ENCODE results near the gene YWHAQ. TPM values are rescaled to one million over a fixed set of nuclear protein-coding genes. Genes with fewer than 3 reads are reported as not detected.

Gene YWHAQ
- total RNA-seq, 2 experiments from 2014 or later = 95.8 to 101 TPM

DNA sequence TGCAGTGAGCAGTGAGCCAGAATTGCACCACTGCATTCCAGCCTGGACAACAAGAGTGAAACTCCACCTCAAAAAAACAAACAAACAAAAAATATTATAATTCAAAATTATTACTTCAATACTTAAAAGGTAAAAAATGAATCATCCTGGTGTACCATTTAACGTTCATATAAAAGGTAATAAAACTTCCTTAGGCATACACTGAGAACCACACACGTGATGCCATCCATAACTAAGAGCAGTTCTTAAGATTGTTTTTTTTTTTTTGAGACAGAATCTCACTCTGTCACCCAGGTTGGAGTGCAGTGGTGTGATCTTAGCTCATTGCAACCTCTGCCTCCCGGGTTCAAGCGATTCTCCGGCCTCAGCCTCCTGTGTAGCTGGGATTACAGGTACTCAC, 29.4 kb downstream of the YWHAQ start:
- H3K27ac ChIP-seq (ENCODE audit: low read depth in 1 of 2, low read length in 2 of 2) = no peak overlapping the region
- Mint-ChIP-seq H3K4me1 (ENCODE audit: low read depth) (peaks cover 32% of the 10 kb centered on the region), H3K27ac (no peak overlapping the region), H3K4me3 (no peak overlapping the region), H3K36me3 (ENCODE audit: low read depth) (peaks cover 67% of the 10 kb centered on the region), H3K9me3 (peaks cover 7% of the 10 kb centered on the region), H3K27me3 (no peaks in the 10 kb centered on the region)
- peaks cover 0 to 6% of the 10 kb centered on the region in 2 experiments for H3K9me3 ChIP-seq (ENCODE audit: control insufficient read depth in 1 of 2, insufficient read depth in 1 of 2, low read length in 2 of 2)
- no peaks in the 10 kb centered on the region for H3K27me3 ChIP-seq (ENCODE audit: control insufficient read depth in 1 of 2, insufficient read depth in 2 of 2, low read length in 2 of 2)
- peaks cover 8% of the 10 kb centered on the region for H3K4me1 ChIP-seq (ENCODE audit: insufficient read depth, low read length)
- ATAC-seq (ENCODE audit: poor library complexity) = no peak
- H3K4me3 ChIP-seq (ENCODE audit: low read length) = no peak overlapping the region
- ChIA-PET POLR2A (no interaction called here), CTCF (no interaction called here)
- intact Hi-C loops (cut with DNase I, micrococcal nuclease) = loop anchor here in 1 of 2 experiments (10.0 kb wide), 1 partner anchor 133 kb away; no protein-coding TSS in a partner anchor
- TF ChIP-seq, protein P1, sequence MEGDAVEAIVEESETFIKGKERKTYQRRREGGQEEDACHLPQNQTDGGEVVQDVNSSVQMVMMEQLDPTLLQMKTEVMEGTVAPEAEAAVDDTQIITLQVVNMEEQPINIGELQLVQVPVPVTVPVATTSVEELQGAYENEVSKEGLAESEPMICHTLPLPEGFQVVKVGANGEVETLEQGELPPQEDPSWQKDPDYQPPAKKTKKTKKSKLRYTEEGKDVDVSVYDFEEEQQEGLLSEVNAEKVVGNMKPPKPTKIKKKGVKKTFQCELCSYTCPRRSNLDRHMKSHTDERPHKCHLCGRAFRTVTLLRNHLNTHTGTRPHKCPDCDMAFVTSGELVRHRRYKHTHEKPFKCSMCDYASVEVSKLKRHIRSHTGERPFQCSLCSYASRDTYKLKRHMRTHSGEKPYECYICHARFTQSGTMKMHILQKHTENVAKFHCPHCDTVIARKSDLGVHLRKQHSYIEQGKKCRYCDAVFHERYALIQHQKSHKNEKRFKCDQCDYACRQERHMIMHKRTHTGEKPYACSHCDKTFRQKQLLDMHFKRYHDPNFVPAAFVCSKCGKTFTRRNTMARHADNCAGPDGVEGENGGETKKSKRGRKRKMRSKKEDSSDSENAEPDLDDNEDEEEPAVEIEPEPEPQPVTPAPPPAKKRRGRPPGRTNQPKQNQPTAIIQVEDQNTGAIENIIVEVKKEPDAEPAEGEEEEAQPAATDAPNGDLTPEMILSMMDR (IDR thresholded peaks at IDR 0.05) = no peak
- peaks cover 19% of the 10 kb centered on the region for H3K36me3 ChIP-seq (ENCODE audit: insufficient read depth, low read length)
- DNase-seq = no peak

DNA sequence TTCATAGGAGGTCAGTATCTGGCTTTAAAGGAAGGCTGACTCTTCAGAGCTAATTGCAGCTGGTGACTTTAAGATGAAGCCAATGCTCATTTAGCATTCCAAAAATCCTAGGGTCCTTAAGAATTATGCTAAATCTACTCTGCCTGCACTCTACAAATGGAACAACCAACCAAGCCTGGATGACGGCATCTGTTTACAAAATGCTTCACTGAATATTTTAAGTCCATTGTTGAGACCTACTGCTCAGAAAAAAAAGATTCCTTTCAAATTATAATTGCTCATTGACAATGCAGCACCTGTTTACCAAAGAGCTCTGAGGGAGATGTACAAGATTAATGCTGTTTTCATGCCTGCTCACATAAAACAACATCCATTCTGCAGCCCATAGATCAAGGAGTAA, 31.4 kb downstream of the YWHAQ start:
- POLR2A ChIA-PET = interaction anchor here (1.2 to 1.7 kb wide), 2 partner anchors 31 to 44 kb away, joined by 3 to 5 read pairs; partner anchors contain the start of genes ADAM17 and YWHAQ

DNA sequence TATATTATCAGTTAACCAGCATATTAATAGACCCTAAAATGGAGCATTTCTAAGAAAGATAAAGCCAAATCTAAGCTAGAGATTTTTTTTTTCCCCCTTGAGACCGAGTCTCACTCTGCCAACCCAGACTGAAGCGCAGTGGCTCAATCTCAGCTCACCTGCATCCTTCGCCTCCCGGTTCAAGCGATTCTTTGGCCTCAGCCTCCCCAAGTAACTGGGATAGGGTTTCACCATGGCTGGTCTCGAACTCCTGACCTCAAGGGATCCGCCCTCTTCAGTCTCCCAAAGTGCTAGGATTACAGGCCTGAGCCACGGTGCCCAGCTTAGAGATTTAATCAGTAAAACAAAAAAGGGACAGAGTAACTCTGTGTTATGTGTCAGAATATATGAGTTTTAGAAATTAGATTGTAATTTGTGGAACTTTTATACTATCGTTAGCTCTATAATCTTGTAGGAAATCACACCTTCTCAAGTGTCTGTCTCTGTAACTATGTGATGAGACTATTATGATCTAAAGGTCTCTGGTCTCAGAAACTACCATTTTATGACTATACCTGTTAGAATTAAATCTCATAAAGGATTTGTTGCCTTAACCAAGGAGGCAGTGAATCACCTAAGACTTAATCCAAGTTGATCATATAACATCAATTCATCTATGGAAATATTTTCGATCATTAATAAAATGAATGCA, 34.0 kb downstream of the YWHAQ start:
- H3K27me3 ChIP-seq (ENCODE audit: control insufficient read depth in 1 of 2, insufficient read depth in 2 of 2, low read length in 2 of 2) = no peaks in the 10 kb centered on the region
- ChIA-PET POLR2A (interaction anchor here (0.6 to 1.3 kb wide), 4 partner anchors 9 to 174 kb away, joined by 3 to 5 read pairs (median 3); partner anchors contain the start of gene YWHAQ), CTCF (no interaction called here)
- TF ChIP-seq, protein P1 (IDR thresholded peaks at IDR 0.05) = no peak
- intact Hi-C loops (cut with DNase I, micrococcal nuclease) = no loop called here
- H3K9me3 ChIP-seq (ENCODE audit: control insufficient read depth in 1 of 2, insufficient read depth in 1 of 2, low read length in 2 of 2) = peaks cover 0 to 6% of the 10 kb centered on the region in 2 experiments
- peak in 2 of 14 experiments; percentile 6 to 15 for DNase-seq
- ATAC-seq (ENCODE audit: poor library complexity) = no peak
- Mint-ChIP-seq H3K9me3 (peaks cover 7% of the 10 kb centered on the region), H3K4me1 (ENCODE audit: low read depth) (peaks cover 55% of the 10 kb centered on the region), H3K27me3 (no peaks in the 10 kb centered on the region), H3K36me3 (ENCODE audit: low read depth) (peaks cover 60% of the 10 kb centered on the region), H3K4me3 (peak overlapping the region; percentile 63), H3K27ac (peak overlapping the region; percentile 66)
- peaks cover 23% of the 10 kb centered on the region for H3K4me1 ChIP-seq (ENCODE audit: insufficient read depth, low read length)
- H3K27ac ChIP-seq (ENCODE audit: low read depth in 1 of 2, low read length in 2 of 2) = no peak overlapping the region
- peak overlapping the region; percentile 36 for H3K4me3 ChIP-seq (ENCODE audit: low read length)
- peaks cover 21% of the 10 kb centered on the region for H3K36me3 ChIP-seq (ENCODE audit: insufficient read depth, low read length)

More for the DNA sequence above, 31.4 kb downstream of the YWHAQ start:
- CTCF ChIA-PET = no interaction called here
- peaks cover 7% of the 10 kb centered on the region for H3K9me3 Mint-ChIP-seq
- TF ChIP-seq, protein P1 (IDR thresholded peaks at IDR 0.05) = no peak
- Histone ChIP-seq H3K36me3 (ENCODE audit: insufficient read depth, low read length) (peaks cover 19% of the 10 kb centered on the region), H3K27ac (ENCODE audit: low read depth in 1 of 2, low read length in 2 of 2) (no peak overlapping the region), H3K4me3 (ENCODE audit: low read length) (no peak overlapping the region), H3K4me1 (ENCODE audit: insufficient read depth, low read length) (peaks cover 12% of the 10 kb centered on the region), H3K27me3 (ENCODE audit: control insufficient read depth in 1 of 2, insufficient read depth in 2 of 2, low read length in 2 of 2) (no peaks in the 10 kb centered on the region), H3K9me3 (ENCODE audit: control insufficient read depth in 1 of 2, insufficient read depth in 1 of 2, low read length in 2 of 2) (peaks cover 0 to 6% of the 10 kb centered on the region in 2 experiments)
- intact Hi-C loops (cut with DNase I, micrococcal nuclease) = no loop called here
- H3K36me3 Mint-ChIP-seq (ENCODE audit: low read depth) = peaks cover 61% of the 10 kb centered on the region
- H3K4me1 Mint-ChIP-seq (ENCODE audit: low read depth) = peaks cover 45% of the 10 kb centered on the region
- H3K27me3 Mint-ChIP-seq = no peaks in the 10 kb centered on the region
- H3K27ac Mint-ChIP-seq = no peak overlapping the region
- ATAC-seq (ENCODE audit: poor library complexity) = no peak
- H3K4me3 Mint-ChIP-seq = no peak overlapping the region
- DNase-seq = no peak
